ENCODE results near the gene DRC3.
"Not testable (repeated sequence)": the region's sequence is repeated elsewhere in the genome, so short reads cannot be mapped to it uniquely, and the experiment has no call there.

DNA sequence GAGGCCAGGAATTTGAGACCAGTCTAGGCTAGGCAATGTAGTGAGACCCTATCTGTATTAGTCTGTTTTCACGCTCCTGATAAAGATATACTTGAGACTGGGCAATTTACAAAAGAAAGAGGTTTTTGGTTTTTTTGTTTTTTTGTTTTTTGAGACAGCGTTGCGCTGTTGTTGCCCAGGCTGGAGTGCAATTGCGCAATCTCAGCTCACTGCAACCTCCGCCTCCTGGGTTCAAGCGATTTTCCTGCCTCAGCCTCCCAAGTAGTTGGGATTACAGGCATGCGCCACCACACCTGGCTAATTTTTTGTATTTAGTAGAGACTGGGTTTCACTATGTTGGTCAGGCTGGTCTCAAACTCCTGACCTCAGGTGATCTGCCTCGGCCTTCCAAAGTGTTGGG is 23.2 kb downstream of the DRC3 start:
- TF ChIP-seq, protein P1, sequence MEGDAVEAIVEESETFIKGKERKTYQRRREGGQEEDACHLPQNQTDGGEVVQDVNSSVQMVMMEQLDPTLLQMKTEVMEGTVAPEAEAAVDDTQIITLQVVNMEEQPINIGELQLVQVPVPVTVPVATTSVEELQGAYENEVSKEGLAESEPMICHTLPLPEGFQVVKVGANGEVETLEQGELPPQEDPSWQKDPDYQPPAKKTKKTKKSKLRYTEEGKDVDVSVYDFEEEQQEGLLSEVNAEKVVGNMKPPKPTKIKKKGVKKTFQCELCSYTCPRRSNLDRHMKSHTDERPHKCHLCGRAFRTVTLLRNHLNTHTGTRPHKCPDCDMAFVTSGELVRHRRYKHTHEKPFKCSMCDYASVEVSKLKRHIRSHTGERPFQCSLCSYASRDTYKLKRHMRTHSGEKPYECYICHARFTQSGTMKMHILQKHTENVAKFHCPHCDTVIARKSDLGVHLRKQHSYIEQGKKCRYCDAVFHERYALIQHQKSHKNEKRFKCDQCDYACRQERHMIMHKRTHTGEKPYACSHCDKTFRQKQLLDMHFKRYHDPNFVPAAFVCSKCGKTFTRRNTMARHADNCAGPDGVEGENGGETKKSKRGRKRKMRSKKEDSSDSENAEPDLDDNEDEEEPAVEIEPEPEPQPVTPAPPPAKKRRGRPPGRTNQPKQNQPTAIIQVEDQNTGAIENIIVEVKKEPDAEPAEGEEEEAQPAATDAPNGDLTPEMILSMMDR (IDR thresholded peaks at IDR 0.05 in 2 of 3, conservative IDR thresholded peaks at IDR 0.05 in 1 of 3; ENCODE audit: borderline replicate concordance in 1 of 3, insufficient read depth in 1 of 3, low read depth in 2 of 3, low read length in 2 of 3) = not testable (repeated sequence)
- TF ChIP-seq, protein P2, sequence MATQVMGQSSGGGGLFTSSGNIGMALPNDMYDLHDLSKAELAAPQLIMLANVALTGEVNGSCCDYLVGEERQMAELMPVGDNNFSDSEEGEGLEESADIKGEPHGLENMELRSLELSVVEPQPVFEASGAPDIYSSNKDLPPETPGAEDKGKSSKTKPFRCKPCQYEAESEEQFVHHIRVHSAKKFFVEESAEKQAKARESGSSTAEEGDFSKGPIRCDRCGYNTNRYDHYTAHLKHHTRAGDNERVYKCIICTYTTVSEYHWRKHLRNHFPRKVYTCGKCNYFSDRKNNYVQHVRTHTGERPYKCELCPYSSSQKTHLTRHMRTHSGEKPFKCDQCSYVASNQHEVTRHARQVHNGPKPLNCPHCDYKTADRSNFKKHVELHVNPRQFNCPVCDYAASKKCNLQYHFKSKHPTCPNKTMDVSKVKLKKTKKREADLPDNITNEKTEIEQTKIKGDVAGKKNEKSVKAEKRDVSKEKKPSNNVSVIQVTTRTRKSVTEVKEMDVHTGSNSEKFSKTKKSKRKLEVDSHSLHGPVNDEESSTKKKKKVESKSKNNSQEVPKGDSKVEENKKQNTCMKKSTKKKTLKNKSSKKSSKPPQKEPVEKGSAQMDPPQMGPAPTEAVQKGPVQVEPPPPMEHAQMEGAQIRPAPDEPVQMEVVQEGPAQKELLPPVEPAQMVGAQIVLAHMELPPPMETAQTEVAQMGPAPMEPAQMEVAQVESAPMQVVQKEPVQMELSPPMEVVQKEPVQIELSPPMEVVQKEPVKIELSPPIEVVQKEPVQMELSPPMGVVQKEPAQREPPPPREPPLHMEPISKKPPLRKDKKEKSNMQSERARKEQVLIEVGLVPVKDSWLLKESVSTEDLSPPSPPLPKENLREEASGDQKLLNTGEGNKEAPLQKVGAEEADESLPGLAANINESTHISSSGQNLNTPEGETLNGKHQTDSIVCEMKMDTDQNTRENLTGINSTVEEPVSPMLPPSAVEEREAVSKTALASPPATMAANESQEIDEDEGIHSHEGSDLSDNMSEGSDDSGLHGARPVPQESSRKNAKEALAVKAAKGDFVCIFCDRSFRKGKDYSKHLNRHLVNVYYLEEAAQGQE (IDR thresholded peaks at IDR 0.05; ENCODE audit: low read depth) = not testable (repeated sequence)

Measured in HCT116 (cell line).